Nephron progenitor cell (in vitro differentiated cells): ENCODE measurements around the gene ROBO2.
A peak's percentile ranks its signal among the peaks of the same experiment; 100 is the strongest.

Experiments used
- DNase-seq: peaks from one replicate; pipeline ENCODE4 v3.0.0; 2021
- H3K27ac Mint-ChIP-seq: 2 replicates; pipeline ENCODE4 v1.8.0; 2021; ENCODE audit warnings: mild to moderate bottlenecking, moderate library complexity, mixed read lengths
- H3K27me3 Mint-ChIP-seq: 2 replicates; pipeline ENCODE4 v1.8.0; 2021; ENCODE audit warnings: mild to moderate bottlenecking, low read depth, mixed read lengths; ENCODE audit not compliant: poor library complexity
- H3K36me3 Mint-ChIP-seq: 2 replicates; pipeline ENCODE4 v1.8.0; 2021; ENCODE audit warnings: low read depth, mixed read lengths
- H3K4me1 Mint-ChIP-seq: 2 replicates; pipeline ENCODE4 v1.8.0; 2021; ENCODE audit warnings: mixed read lengths
- H3K4me3 Mint-ChIP-seq: 2 replicates; pipeline ENCODE4 v1.8.0; 2021; ENCODE audit warnings: mild to moderate bottlenecking, moderate library complexity, mixed read lengths
- H3K9me3 Mint-ChIP-seq: 2 replicates; pipeline ENCODE4 v1.8.0; 2021; ENCODE audit warnings: mild to moderate bottlenecking, moderate library complexity, mixed read lengths
- CTCF ChIP-seq: fragments of 200-600 bp; sonication (generic); IDR thresholded peaks from 2 replicates; pipeline ENCODE4 v1.5.0; 2021; ENCODE audit warnings: antibody characterized with exemption

The ROBO2 gene

GRCh38 chr3:77042343-77042742, 2.4 kb downstream of the ROBO2 start:
- Mint-ChIP-seq H3K4me1 (peaks cover 35% of the 10 kb centered on the region), H3K36me3 (no peaks in the 10 kb centered on the region), H3K4me3 (peak overlapping the region; percentile 91), H3K9me3 (no peaks in the 10 kb centered on the region), H3K27ac (no peak overlapping the region), H3K27me3 (no peaks in the 10 kb centered on the region)
- no peak for DNase-seq
- no peak for TF ChIP-seq CTCF

- Mint-ChIP-seq H3K27ac (no peak overlapping the region), H3K27me3 (no peaks in the 10 kb centered on the region), H3K9me3 (no peaks in the 10 kb centered on the region), H3K4me3 (peak overlapping the region; percentile 91), H3K36me3 (no peaks in the 10 kb centered on the region), H3K4me1 (peaks cover 35% of the 10 kb centered on the region)
- no peak for DNase-seq
- TF ChIP-seq CTCF, result peak; percentile 26
Measured at GRCh38 chr3:77042882-77043281, 3.0 kb downstream of the ROBO2 start.

- no peak overlapping the region for H3K4me3 Mint-ChIP-seq
- DNase-seq, result no peak
Measured at GRCh38 chr3:77045686-77046085, 5.8 kb downstream of the ROBO2 start.

GRCh38 chr3:77048186-77048585, 8.3 kb downstream of the ROBO2 start:
- peaks cover 17% of the 10 kb centered on the region for H3K4me1 Mint-ChIP-seq
- TF ChIP-seq CTCF, result no peak
- H3K27ac Mint-ChIP-seq, result no peak overlapping the region
- H3K9me3 Mint-ChIP-seq, result no peaks in the 10 kb centered on the region
- no peak overlapping the region for H3K4me3 Mint-ChIP-seq
- H3K27me3 Mint-ChIP-seq, result no peaks in the 10 kb centered on the region
- no peak for DNase-seq
- H3K36me3 Mint-ChIP-seq, result no peaks in the 10 kb centered on the region

More at GRCh38 chr3:77045686-77046085, 5.8 kb downstream of the ROBO2 start:
- Mint-ChIP-seq H3K27me3 (no peaks in the 10 kb centered on the region), H3K27ac (no peak overlapping the region), H3K36me3 (no peaks in the 10 kb centered on the region), H3K4me1 (peaks cover 26% of the 10 kb centered on the region), H3K9me3 (no peaks in the 10 kb centered on the region)
- no peak for TF ChIP-seq CTCF

GRCh38 chr3:77051591-77051990, 11.7 kb downstream of the ROBO2 start:
- Mint-ChIP-seq H3K27me3 (no peaks in the 10 kb centered on the region), H3K9me3 (peaks cover 3% of the 10 kb centered on the region), H3K4me1 (peaks cover 24% of the 10 kb centered on the region), H3K36me3 (peaks cover 3% of the 10 kb centered on the region), H3K4me3 (no peak overlapping the region), H3K27ac (peak overlapping the region; percentile 17)
- no peak for TF ChIP-seq CTCF
- no peak for DNase-seq

GRCh38 chr3:77052051-77052501, 12.2 kb downstream of the ROBO2 start:
- H3K27me3 Mint-ChIP-seq, result no peaks in the 10 kb centered on the region
- no peak overlapping the region for H3K4me3 Mint-ChIP-seq
- H3K9me3 Mint-ChIP-seq, result peaks cover 6% of the 10 kb centered on the region
- DNase-seq, result no peak
- H3K27ac Mint-ChIP-seq, result no peak overlapping the region
- peaks cover 24% of the 10 kb centered on the region for H3K4me1 Mint-ChIP-seq
- H3K36me3 Mint-ChIP-seq, result peaks cover 4% of the 10 kb centered on the region
- no peak for TF ChIP-seq CTCF
